HFF-Myc (cell line): Measurements from ENCODE around the gene INSR.

Experiments
- DNase-seq: peaks from one replicate; pipeline ENCODE4 v3.0.0-alpha.2; 2011; ENCODE audit warnings: low read depth; ENCODE audit errors: extremely low read depth
- H3K4me3 ChIP-seq: replicated peaks from 2 replicates; pipeline ENCODE4 v1.5.1; 2011; ENCODE audit warnings: low read depth, mild to moderate bottlenecking, control low read depth, low read length
- TF ChIP-seq, protein P1 (sequence below): IDR thresholded peaks from 2 replicates; pipeline ENCODE4 v1.5.1; 2012; ENCODE audit warnings: mild to moderate bottlenecking, low read depth, low read length, control low read depth; ENCODE audit errors: missing control alignments

Gene INSR

DNA sequence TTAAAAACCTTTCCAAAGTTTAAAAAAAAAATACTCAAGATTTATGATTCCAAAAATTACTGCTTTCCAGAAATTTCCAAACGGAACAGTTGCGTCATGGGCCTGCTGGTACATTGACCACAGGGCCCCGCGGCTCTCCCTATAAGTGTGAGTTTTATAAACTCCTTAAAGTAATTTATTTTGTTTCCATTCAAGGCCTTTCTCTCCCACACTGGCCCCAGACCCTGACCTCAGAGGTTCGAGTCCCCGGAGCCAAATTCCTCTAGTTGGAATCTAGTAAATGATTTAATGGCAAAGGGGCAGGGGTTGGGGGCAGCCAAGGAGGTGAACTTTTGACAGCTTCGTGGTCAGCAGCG lies 97.5 kb downstream of the INSR start:
- H3K4me3 ChIP-seq = peak overlapping the region; percentile 23; the same call in 1 of the 2 replicates
- no peak for DNase-seq
- TF ChIP-seq, protein P1, sequence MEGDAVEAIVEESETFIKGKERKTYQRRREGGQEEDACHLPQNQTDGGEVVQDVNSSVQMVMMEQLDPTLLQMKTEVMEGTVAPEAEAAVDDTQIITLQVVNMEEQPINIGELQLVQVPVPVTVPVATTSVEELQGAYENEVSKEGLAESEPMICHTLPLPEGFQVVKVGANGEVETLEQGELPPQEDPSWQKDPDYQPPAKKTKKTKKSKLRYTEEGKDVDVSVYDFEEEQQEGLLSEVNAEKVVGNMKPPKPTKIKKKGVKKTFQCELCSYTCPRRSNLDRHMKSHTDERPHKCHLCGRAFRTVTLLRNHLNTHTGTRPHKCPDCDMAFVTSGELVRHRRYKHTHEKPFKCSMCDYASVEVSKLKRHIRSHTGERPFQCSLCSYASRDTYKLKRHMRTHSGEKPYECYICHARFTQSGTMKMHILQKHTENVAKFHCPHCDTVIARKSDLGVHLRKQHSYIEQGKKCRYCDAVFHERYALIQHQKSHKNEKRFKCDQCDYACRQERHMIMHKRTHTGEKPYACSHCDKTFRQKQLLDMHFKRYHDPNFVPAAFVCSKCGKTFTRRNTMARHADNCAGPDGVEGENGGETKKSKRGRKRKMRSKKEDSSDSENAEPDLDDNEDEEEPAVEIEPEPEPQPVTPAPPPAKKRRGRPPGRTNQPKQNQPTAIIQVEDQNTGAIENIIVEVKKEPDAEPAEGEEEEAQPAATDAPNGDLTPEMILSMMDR = no peak

DNA sequence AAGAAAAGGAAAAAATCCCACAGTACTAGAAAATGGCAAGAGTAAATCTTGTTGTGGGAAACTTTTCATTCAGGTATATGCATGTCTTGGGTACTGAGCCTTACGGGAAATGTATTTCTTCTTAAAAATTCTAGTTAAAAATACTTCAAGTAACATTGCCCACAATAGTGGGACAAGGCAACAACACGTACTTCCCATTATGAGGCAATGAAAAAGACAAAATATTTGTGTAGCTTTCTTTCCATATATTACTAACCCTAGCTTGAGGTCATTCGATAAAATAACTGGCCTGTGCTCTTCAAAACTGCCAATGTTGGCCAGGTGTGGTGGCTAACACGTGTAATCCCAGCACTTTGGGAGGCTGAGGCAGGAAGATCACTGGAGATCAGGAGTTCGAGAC lies 99.2 kb downstream of the INSR start:
- TF ChIP-seq, protein P1 = no peak
- H3K4me3 ChIP-seq = no peak overlapping the region
- no peak for DNase-seq

DNA sequence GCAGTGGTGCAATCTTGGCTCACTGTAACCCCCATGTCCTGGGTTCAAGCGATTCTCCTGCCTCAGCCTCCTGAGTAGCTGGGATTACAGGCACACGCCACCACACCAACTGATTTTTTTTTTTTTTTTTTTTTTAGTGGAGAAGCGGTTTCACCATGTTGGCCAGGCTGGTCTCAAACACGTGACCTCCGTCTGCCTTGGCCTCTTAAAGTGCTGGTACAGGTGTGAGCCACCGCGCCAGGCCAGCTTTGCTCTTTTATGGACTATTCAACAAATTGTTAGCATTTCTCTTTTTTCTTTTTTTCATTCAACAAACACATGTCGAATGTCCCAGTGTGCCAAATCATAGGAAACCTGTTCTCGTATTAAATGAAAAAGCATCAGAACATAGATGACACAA lies 99.6 kb downstream of the INSR start:
- TF ChIP-seq, protein P1 = no peak
- no peak overlapping the region for H3K4me3 ChIP-seq
- no peak for DNase-seq

DNA sequence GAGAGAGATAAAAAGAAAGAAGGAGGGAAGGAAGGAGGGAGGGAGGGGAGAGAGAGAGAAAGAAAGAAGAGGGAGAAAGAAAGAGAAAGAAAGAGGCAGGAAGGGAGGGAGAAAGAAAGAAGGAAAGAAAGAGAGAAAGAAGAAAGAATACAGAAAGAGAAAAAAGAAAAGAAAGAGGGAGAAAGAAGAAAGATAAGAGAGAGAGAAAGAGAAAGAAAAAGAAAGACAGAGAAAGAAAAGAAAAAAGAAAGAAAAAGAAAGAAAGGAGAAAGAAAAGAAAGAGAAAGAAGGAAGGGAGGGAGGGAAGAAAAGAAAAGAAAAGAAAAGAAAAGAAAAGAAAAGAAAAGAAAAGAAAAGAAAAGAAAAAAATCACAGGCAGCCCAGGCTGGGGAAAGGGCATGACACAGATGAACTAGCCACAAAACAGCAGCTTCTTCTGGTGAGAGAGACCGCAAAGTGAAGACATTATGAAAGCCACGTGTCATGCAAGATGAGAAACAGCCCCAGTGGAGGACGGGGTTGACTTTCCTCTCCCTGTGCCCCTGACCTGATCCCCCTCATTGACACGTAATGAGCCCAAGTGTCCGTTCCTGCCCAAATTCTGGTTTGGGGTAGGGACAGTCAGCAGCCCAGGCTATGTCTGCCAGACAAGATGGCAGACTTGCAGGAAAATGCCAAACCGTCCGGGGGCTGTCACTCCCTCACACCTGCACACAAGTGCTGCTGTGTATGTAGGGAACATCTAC lies 102.1 kb downstream of the INSR start:
- DNase-seq = peak; percentile 21
- no peak overlapping the region for H3K4me3 ChIP-seq
- TF ChIP-seq, protein P1 = no peak

DNA sequence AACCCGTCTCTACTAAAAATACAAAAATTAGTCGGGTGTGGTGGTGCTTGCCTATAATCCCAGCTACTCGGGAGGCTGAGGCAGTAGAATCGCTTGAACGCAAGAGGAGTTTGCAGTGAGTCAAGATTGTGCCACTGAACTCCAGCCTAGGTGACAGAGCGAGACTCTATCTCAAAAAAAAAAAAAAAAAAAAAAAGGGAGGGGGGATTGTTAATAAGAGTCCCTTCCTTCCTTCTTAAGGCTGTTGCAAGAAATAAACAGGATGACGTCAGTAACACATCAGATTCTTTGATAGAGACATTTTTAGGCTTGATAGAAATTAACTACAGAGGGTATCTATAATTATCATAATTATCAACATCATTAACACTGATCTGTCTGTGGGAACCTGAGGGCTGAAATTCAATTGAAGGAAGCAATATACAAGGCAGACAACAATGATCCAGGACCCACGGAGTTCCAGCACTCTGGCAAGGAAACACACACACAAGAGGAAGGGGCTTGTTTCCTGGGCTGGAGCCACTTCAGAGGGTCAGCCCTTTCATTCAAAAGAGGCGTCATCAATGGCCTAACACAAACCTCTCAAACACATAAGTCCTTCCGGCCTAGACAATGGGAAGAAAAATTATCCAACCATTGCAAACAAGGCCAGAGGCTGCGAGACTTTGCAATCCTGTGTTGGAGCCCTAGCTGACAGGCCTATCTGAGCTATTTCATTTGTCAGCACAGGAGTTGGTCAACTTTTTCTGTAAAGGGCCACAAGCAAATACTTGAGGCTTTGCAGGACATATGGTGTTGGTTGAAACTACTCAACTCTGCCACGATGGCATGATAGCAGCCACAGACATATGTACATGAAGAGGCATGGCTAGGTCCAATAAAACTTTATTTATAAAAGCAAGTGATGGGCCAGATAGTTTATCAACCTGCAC lies 105.2 kb downstream of the INSR start:
- DNase-seq = no peak
- TF ChIP-seq, protein P1 = no peak
- no peak overlapping the region for H3K4me3 ChIP-seq

DNA sequence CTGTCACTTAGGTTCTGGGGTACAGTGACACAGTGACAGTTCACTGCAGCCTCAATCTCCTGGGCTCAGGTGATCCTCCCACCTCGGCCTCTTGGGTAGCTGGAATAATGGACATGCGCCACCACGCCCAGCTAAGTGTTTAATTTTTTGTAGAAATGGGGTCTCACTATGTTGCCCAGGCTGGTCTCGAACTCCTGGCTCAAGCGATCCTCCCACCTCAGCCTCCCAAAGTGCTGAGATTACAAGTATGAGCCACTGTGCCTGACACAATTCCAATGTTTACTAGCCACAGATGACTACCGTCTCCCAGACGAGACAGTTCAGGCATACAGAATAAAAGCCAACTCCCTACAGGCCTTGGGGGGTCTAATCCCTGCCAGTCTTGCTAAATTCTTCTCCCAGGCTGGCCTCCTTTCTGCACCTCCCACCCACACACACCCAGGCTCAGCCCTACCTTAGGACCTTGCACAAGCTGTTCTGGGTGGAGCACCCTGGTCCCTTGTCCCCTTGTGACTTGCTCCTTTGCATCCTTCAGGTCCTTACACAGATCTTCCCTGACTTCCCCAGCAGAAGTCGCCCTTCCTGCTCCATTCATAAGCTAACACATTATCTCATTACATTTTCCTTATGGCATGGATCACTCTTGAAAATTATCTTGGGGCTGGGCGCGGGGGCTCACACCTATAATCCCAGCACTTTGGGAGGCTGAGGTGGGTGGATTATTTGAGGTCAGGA lies 106.4 kb downstream of the INSR start:
- no peak overlapping the region for H3K4me3 ChIP-seq
- TF ChIP-seq, protein P1 = no peak
- no peak for DNase-seq
